CD4-positive, alpha-beta T cell treated with Interleukin-10 for 1 hour (primary cell): ENCODE measurements around the gene MBOAT2.

Experiments used
- DNase-seq: peaks from one replicate; pipeline ENCODE4 v3.0.0-alpha.2; 2020

The MBOAT2 gene

DNA sequence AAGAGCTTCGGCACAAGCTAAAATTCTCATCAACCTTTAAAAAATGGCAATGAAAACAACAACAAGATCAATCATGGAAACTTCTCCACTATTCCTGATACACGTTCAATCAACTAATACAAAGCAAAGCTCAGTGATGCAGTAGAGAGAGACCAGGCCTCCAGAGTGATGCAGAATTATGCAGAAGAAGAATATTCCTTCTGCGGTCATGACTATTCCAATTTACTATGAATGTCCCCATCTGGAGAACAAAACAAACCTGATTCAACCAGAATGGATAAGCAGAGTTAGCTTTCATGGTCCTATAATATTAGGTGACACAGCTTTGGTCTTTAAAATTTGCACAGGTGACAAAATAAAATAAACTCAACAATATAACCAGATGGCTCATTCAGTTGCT lies 12.5 kb upstream of the MBOAT2 start:
- no peak for DNase-seq

- DNase-seq, result no peak
These were observed 9.9 kb upstream of the MBOAT2 start for GRCh38 chr2:9013403-9013802.

GRCh38 chr2:9010866-9011265 lies 7.4 kb upstream of the MBOAT2 start:
- no peak for DNase-seq

DNA sequence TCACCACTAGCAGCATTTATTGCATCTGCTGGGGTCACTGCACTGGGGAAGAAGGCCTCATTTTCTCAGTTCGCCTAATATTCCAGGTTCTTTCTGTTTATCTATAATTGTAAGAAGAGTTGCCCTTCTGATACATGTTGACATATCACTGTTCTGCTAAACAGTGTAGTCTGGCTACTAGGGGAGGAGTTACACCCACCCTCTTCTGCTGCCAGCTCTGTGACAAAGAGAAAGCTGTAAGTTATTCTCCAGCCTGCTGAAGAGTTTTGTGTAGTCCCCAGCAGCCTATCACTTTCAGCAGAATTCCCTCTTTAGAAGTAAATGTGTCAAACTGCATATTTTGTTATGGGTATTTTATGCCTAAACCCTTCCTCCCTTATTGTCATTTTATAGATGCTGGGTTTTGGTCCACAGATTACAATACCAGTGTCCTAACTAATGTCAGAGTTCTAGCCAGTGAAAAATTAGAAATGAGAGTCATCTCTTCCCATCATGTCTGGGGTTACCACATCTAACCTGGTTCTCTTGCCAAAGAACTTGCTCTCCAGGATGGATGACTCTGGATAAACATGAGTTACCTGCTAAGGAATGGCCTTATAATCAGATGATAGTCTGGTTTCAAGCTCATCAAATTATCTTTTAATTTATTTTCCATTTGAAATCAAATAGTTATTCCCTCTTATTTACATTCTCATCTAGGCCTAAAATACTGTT lies 5.6 kb upstream of the MBOAT2 start:
- no peak for DNase-seq

DNA sequence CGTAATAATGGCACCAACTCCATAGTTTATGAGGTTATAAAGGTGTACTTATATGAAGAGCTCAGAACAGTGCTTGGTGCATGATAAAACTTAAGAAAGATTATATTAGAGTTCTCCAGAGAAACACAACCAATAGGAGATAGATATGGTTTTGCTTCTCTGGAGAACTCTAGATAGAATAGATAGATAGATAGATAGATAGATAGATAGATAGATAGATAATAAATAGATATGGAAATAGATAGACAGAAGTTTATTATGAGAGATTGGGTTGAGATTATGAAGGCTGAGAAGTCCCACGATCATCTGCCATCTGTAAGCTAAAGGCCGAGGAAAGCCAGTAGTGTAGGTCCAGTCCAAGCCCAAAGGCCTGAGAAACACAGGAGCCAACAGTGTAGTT lies 2.9 kb upstream of the MBOAT2 start:
- no peak for DNase-seq

DNA sequence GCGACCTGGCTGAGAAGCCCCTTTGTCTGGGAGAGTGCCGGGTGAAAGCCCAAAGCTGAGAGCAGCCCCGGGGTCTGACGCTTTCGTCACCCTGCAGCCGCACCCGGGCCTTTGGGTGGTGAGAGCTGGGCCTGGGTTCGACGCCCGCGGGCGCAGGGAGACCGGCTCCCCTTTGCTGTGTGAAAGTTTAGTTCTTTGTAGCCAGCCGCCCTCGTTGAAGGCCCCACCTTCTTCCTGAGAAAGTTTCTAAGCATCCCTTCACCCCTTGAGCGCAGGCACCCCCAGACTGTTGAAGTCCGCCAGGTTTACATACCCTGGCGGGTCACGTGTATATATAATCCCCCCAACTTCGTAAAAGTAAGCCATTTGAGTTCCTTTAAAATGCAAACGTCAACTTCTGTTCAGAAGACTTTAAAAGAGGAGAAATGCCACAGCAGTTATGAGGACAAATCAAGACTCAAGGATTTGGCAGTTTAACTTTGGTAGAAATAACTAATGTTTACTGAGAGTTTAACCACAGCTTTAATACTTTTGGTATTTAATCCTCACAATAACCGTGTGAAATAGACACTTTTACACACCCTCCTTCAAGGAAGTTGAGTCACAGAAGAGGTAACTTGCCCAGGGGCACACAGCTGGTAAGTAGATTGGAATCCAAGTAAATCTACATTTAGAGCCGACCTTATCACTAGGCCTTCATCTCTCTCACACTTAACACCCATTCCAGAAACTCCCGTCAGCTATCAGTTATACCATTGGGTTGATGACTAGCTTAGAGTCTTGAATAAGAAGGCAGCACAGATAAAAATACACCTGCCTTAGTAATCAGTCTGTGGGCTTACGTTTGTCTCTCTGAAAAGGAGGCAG lies 1.1 kb upstream of the MBOAT2 start:
- DNase-seq, result no peak

DNA sequence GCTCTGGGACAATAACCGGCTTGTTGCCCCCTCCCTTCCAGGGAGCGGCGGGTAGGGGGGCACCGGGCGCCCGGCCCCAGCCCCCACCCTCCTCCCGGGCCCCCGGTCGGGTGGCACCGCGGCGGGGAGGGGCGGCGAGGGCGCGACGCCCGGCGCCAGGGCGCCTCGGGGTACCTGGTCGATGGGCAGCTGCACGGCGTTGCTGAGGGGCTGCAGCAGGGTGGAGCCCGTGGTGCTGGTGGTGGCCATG lies 193 bp downstream of the MBOAT2 start:
- no peak for DNase-seq

DNA sequence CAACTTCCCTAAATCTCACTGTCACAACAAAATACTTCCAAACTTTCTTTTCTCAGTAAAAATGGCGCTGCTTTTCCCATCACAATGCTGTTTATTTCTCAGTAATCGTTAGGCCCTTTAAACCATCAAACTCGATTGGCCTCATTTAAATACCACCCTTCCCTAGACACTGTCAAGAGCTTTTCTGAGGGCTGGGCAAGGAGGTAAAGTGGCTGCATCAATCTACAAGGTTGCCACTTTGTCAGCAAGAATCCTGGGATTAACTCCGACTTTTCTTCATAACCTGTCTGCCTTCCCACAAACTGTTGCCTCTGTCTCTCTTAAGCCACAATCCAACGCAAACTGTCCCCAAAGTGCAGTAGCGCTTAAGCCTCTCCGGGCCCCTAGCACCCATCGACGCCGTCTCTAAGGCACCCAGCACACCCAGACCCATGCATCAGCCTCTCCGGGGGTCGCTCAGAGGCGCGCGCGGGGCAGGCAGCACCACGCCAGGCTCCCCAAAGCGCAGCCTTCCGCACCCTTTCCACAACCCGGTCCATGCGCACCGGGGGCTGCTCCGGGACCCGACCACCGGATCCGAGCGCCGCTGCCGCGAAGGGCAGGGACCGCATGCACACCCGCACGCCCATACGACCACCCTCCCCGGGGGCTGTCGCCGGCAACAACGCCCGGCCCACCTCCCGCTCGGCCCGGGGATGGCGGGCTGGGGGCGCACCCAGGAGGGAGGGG lies 683 bp downstream of the MBOAT2 start:
- DNase-seq, result peak; percentile 6

DNA sequence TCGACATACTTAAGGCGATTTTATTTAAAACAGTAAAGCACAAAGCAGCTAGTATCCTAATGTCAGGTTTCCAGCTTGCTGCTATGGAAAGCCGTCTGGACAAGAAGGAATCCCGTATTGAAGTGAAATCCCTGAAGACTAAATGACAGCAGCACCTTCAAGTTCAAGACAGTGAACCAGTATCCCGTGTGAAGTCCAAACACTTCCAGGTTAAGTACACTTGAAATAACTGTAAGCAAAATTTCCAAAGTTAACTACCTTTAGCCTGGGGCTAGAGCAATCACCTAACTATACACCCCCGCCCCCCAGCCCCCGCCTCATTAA lies 1.2 kb downstream of the MBOAT2 start:
- DNase-seq, result no peak

DNA sequence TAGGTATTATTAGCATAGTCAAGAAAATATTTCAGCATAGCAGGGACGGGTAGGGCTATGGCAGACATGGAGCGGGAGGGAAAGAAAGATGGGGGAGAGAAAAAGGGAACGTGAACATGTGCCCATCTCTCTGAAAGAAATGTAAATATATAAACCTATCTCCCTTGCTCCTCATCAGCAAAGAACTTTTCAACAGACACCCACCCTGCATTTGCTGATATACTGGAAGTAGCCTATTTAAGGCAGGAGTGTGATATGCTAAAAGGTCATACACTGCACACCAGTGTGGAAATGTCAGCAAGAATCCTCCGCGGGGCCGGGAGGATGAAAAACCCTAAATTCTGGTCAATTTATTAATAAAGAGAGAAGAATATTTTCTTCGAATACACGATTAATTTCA lies 1.7 kb downstream of the MBOAT2 start:
- no peak for DNase-seq

GRCh38 chr2:9001229-9001628 lies 2.3 kb downstream of the MBOAT2 start:
- DNase-seq, result no peak

DNA sequence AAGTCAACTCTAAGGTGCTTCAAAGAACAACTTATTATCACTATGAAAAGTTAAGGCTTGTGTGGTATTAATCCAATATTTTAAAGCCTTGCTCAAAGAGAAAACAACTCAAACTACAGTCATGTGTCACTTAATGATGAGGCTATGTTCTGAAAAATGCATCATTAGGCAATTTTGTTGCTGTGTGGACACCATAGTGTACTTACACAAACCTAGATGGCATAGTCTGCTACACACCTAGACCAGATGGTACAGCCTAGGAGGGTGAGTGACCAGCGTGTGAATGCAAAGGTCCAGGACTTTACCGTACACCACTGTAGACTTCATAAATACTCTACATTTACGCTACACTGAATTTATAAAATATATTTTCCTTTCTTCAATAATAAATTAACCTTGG lies 3.0 kb downstream of the MBOAT2 start:
- no peak for DNase-seq

DNA sequence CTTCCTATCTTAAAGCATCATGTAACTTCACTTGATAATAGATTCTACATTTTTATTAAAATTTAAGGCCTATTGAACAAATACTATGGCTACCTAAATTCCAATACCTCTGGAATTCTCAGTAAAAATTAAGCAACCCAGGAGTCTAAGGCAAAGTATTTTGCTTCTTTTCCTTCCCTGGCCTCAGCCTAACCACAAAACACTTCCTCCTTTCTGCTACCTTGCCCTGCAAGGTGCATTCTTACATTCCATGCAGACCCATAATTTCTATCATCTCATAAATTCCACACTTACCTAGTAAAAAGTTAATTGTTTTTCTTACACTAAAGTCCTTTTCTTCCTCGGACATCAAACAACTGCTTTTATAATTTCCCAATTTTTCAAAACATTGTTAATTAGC lies 3.7 kb downstream of the MBOAT2 start:
- no peak for DNase-seq

DNA sequence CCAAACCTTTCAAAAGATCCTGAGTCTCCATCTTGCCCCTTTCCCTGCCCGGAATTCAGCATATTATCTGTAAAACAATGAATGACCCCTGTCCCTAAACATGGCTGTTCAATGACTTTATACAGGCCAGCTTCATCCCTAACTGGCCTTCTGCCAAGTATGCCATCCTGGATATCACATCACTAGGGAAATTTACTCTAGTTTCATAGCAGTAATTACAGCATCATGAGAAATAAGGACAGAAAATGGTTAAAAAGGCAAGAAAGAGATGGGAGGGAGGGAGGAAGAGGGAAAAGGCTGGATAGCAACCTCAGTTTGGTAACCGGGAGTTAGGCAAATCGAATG lies 4.4 kb downstream of the MBOAT2 start:
- no peak for DNase-seq

- no peak for DNase-seq
These were observed 4.9 kb downstream of the MBOAT2 start for GRCh38 chr2:8998418-8999101.

GRCh38 chr2:8997631-8998030 lies 5.9 kb downstream of the MBOAT2 start:
- DNase-seq, result no peak

- no peak for DNase-seq
These were observed 6.4 kb downstream of the MBOAT2 start for GRCh38 chr2:8997108-8997507.

DNA sequence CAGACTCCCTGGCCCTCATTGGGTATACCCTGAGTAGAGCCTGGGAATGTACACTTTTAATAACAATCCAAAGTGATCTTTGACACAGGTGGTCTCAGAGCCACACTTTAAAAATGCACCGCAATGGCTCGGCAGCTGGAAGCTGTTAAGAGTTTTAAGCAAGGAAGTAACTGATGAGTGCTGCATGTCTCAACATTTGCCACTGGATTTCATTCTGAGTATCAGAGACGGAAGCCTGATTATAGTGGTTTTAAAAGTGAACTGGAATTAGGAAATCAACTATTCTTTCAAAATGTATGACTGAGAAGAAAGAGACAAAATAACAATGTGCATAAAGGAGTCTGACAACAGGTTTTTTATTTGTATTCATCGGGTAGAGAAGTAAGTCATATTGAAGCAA lies 7.5 kb downstream of the MBOAT2 start:
- no peak for DNase-seq

GRCh38 chr2:8994386-8994785 lies 9.1 kb downstream of the MBOAT2 start:
- no peak for DNase-seq

- no peak for DNase-seq
These were observed 9.6 kb downstream of the MBOAT2 start for GRCh38 chr2:8993902-8994278.

DNA sequence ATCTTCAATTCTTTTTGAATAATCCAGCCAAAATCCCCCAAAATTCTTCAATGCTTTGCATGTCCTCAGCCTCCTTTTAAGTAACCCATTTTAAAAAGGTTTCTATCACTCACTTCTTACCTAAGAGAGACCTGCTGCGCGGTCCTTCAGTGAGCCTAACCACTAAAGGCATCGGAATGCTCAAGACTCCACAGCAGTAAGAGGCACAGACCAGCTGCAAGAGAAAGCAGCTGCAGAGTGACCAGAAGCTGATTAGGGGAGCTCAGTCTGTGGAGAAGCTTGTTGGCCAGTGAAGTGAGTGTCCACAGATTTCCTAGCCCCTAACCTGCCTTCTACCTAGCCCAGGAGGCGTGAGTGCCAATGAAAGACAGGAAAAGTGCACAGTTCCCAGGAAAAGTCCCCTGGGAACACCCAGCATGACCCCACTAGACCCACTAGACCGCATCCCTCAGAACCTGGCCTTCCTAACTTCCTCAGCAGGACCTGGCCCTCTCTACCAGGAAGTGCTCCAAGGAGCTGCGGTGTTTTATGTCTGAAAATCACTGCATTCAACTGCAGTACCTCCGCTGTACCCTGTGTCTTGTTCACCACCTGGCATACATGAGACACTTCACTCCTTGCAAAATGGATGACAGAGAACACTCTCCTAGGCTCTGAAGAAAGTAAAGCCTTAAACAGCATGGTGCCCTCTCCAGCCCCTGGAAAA lies 10.1 kb downstream of the MBOAT2 start:
- no peak for DNase-seq

GRCh38 chr2:8992643-8993042 lies 10.8 kb downstream of the MBOAT2 start:
- DNase-seq, result no peak

GRCh38 chr2:8989536-8990079 lies 13.9 kb downstream of the MBOAT2 start:
- DNase-seq, result no peak
